ENCODE results near the gene ARHGEF40. TPM values are rescaled to one million over a fixed set of nuclear protein-coding genes. Genes with fewer than 3 reads are reported as not detected.

Gene ARHGEF40
- total and polyA plus RNA-seq, 10 of the 15 experiments (the other 5 are each of a cell fraction or from before 2014, with no cell fraction given), result 0.03 to 0.31 (median 0.08) TPM; not detected in 2

GRCh38 chr14:21057803-21058675, 12.1 kb upstream of the ARHGEF40 start, which contains the start of gene RNASE8:
Gene RNASE8 (plus strand): TSS chr14:21057822. CDS start chr14:21057893, 71 bp downstream.
- Histone ChIP-seq H3K27me3 (replicated peaks in 1 of 2; ENCODE audit: control insufficient read depth in 2 of 2, insufficient read depth in 2 of 2, low read length in 1 of 2) (peaks cover 0 to 1% of the 10 kb centered on the region in 2 experiments; a peak in 1 of 4 replicates), H3K4me1 (ENCODE audit: control insufficient read depth, insufficient read depth, low read length) (no peaks in the 10 kb centered on the region), H3K9ac (ENCODE audit: control insufficient read depth, insufficient read depth, low read length) (no peak within 1 kb of the TSS), H3K36me3 (ENCODE audit: control insufficient read depth in 2 of 2, insufficient read depth in 2 of 2, low read length in 1 of 2) (no peaks in the 10 kb centered on the region), H4K20me1 (ENCODE audit: control insufficient read depth, insufficient read depth) (no peaks in the 10 kb centered on the region), H2AFZ (ENCODE audit: control insufficient read depth, low read depth, low read length) (no peak within 1 kb of the TSS), H3K27ac (ENCODE audit: control insufficient read depth, insufficient read depth) (no peak within 1 kb of the TSS), H3K4me3 (no peak within 1 kb of the TSS), H3K4me2 (ENCODE audit: control insufficient read depth, insufficient read depth) (no peak within 1 kb of the TSS), H3K79me2 (ENCODE audit: control insufficient read depth, insufficient read depth, low read length) (no peaks in the 10 kb centered on the region), H3K9me3 (replicated peaks; ENCODE audit: control insufficient read depth, insufficient read depth, low read length) (no peaks in the 10 kb centered on the region)
- no TSS peak for BruUV-seq (replicated peaks)
- ChIA-PET RAD21 (ENCODE audit: unreplicated experiment) (interaction anchor here (1.9 kb wide), 1 partner anchor 44 kb away, joined by 7 read pairs; no protein-coding TSS in a partner anchor), POLR2A (no interaction called here), SMC1A (ENCODE audit: uncharacterized antibody, unreplicated experiment) (no interaction called here), CTCF (interaction anchor here (0.9 to 1.2 kb wide), 2 partner anchors 34 to 43 kb away, joined by 3 to 4 read pairs; no protein-coding TSS in a partner anchor)
- TF ChIP-seq SMC3 (IDR thresholded peaks at IDR 0.05; ENCODE audit: borderline replicate concordance, low read length), result no peak
- TF ChIP-seq EZH2 (IDR thresholded peaks at IDR 0.05; ENCODE audit: borderline replicate concordance, control insufficient read depth, low read depth, low read length), result no peak
- no peak for TF ChIP-seq RAD51 (IDR thresholded peaks at IDR 0.05)
- TF ChIP-seq EGR1 (IDR thresholded peaks at IDR 0.05; ENCODE audit: borderline replicate concordance in 1 of 2, low read depth in 2 of 2, low read length in 2 of 2), result no peak
- no peak for TF ChIP-seq MXI1 (IDR thresholded peaks at IDR 0.05; ENCODE audit: low read depth, low read length)
- TF ChIP-seq NFIC (IDR thresholded peaks at IDR 0.05; ENCODE audit: low read depth, low read length), result no peak
- TF ChIP-seq HSF1 (IDR thresholded peaks at IDR 0.05; ENCODE audit: low read depth, low read length), result no peak
- intact Hi-C loops (cut with micrococcal nuclease; ENCODE audit: unreplicated experiment) (no loop called here), in situ Hi-C loops (cut with MboI) (no loop called here)
- peak; percentile 20; the same call in 1 of the 3 replicates for ATAC-seq
- WGBS (ENCODE audit: insufficient coverage, insufficient replicate concordance, low lambda C conversion rate, missing lambda C conversion rate), result 3% methylated on average over 8 of the region's 8 CpGs
- FAIRE-seq, result no peak
- no peak for DNase-seq (ENCODE audit: low read depth, low spot score)

Data from GM12878 (cell line).